Stimulated activated naive CD4-positive, alpha-beta T cell treated with Interleukin-2 at 50 U/mL for 16 hours (primary cell): ENCODE measurements around the gene GFOD1.

Experiments
- DNase-seq: peaks from one replicate; lab custom pipeline; 2025; lab: John Stamatoyannopoulos, UW

Gene GFOD1

GRCh38 chr6:13375360-13375878, 112.0 kb downstream of the GFOD1 start:
- DNase-seq, result peak; percentile 22

GRCh38 chr6:13373919-13374318, 113.5 kb downstream of the GFOD1 start:
- DNase-seq, result no peak

- no peak for DNase-seq
Observed at GRCh38 chr6:13373488-13373886, 113.9 kb downstream of the GFOD1 start.

- no peak for DNase-seq
Observed at GRCh38 chr6:13372688-13373487, 114.5 kb downstream of the GFOD1 start.

- no peak for DNase-seq
Observed at GRCh38 chr6:13372076-13372475, 115.3 kb downstream of the GFOD1 start.

- no peak for DNase-seq
Observed at GRCh38 chr6:13371421-13372072, 115.9 kb downstream of the GFOD1 start.

- DNase-seq, result no peak
Observed at GRCh38 chr6:13370623-13371022, 116.8 kb downstream of the GFOD1 start.

- DNase-seq, result no peak
Observed at GRCh38 chr6:13369591-13369990, 117.8 kb downstream of the GFOD1 start.

GRCh38 chr6:13368731-13369115, 118.7 kb downstream of the GFOD1 start:
- no peak for DNase-seq

GRCh38 chr6:13368079-13368730, 119.2 kb downstream of the GFOD1 start:
- DNase-seq, result no peak

GRCh38 chr6:13367396-13367795, 120.0 kb downstream of the GFOD1 start:
- no peak for DNase-seq

GRCh38 chr6:13365320-13365719, 122.1 kb downstream of the GFOD1 start:
- no peak for DNase-seq

GRCh38 chr6:13364842-13365241, 122.6 kb downstream of the GFOD1 start:
- DNase-seq, result no peak

- DNase-seq, result no peak
Observed at GRCh38 chr6:13362412-13362811, 125.0 kb downstream of the GFOD1 start.

- DNase-seq, result no peak
Observed at GRCh38 chr6:13360671-13361540, 126.5 kb downstream of the GFOD1 start.

- DNase-seq, result no peak
Observed at GRCh38 chr6:13359287-13359686, 128.1 kb downstream of the GFOD1 start.

- no peak for DNase-seq
Observed at GRCh38 chr6:13358511-13358910, 128.9 kb downstream of the GFOD1 start.

- no peak for DNase-seq
Observed at GRCh38 chr6:13357551-13358075, 129.8 kb downstream of the GFOD1 start.

GRCh38 chr6:13355999-13356785, 131.2 kb downstream of the GFOD1 start:
- DNase-seq, result peak; percentile 8

GRCh38 chr6:13355043-13355945, 132.1 kb downstream of the GFOD1 start:
- DNase-seq, result no peak
